Breast epithelium (tissue), 3 donors: Measurements from ENCODE around the gene GNPTG.
A peak's percentile ranks its signal among the peaks of the same experiment; 100 is the strongest.

ENCODE experiments used
- POLR2AphosphoS5 ChIP-seq, 3 donors: sonication (generic); formaldehyde crosslinking; IDR thresholded peaks; one replicate each; pipeline ENCODE4 v1.6.1; 2017; ENCODE audit warnings: antibody characterized with exemption in 3 of 3
- TF ChIP-seq, protein P1 (sequence below), 3 donors: fragments of 450-650 bp; IDR thresholded peaks; one replicate each; pipeline ENCODE4 v1.5.1; 2016 to 2017; ENCODE audit warnings: antibody characterized with exemption in 3 of 3, mild to moderate bottlenecking in 3 of 3, moderate library complexity in 3 of 3

DNA sequence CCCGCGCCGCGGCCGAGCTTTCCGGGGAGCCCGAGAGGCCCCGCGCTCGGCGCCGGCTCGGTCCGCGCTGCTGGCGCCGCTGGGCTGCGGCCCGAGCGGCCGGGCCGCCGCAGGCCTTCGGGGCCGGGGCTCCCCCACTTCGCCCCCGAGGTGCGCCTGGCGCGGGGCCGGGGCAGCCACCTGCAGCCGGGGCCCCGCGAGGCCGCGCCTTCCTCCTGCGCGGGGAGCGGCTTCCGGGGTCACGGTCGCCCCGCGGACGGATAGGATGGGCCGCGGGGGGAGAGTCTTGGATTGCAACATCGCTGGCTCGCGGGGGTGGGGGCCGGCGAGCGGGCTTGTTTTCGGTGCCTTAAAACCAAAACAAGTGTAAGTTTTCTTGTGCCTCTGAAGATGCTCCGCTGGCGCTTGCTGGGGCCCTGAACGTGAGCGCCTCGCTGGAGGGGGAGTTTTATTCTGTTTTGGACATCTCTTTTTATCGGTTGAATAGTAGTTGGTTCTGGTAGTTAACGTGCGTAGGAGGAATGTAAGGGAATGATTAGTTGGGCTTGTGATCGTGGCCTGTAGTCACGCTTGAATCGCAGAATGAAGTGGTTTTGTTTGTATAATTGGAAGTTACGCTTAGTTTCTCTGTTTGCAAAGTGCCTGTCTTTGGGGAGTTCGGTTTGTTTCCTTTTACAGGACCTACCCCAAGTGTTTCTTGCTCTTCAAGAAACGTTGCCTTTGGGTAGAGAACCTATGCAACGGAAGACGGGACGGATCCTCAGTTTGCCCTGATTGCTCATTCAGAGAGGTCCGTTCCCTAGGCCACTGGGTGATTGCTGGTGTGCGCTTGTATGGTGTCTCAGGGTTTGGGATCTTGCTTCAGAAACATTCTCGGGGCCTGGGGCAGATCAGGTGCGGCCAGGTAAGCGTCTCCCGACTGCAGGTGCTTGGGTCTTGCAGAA, 41.6 kb upstream of the GNPTG start:
- peak; percentile 8 to 67 (median 21) for TF ChIP-seq POLR2AphosphoS5 (IDR thresholded peaks at IDR 0.05)
- TF ChIP-seq, protein P1, sequence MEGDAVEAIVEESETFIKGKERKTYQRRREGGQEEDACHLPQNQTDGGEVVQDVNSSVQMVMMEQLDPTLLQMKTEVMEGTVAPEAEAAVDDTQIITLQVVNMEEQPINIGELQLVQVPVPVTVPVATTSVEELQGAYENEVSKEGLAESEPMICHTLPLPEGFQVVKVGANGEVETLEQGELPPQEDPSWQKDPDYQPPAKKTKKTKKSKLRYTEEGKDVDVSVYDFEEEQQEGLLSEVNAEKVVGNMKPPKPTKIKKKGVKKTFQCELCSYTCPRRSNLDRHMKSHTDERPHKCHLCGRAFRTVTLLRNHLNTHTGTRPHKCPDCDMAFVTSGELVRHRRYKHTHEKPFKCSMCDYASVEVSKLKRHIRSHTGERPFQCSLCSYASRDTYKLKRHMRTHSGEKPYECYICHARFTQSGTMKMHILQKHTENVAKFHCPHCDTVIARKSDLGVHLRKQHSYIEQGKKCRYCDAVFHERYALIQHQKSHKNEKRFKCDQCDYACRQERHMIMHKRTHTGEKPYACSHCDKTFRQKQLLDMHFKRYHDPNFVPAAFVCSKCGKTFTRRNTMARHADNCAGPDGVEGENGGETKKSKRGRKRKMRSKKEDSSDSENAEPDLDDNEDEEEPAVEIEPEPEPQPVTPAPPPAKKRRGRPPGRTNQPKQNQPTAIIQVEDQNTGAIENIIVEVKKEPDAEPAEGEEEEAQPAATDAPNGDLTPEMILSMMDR (IDR thresholded peaks at IDR 0.05) = no peak
